GM18868 (cell line): ENCODE measurements around the gene GIPC3.
A peak's percentile ranks its signal among the peaks of the same experiment; 100 is the strongest.
"Not testable (repeated sequence)": the region's sequence is repeated elsewhere in the genome, so short reads cannot be mapped to it uniquely, and the experiment has no call there.

ENCODE experiments used
- ATAC-seq: cut with Tn5 transposase; IDR thresholded peaks from one replicate; pipeline ENCODE4 v1.9.1; 2021; ENCODE audit warnings: mild to moderate bottlenecking, moderate library complexity; ENCODE audit not compliant: unreplicated experiment

Gene GIPC3

DNA sequence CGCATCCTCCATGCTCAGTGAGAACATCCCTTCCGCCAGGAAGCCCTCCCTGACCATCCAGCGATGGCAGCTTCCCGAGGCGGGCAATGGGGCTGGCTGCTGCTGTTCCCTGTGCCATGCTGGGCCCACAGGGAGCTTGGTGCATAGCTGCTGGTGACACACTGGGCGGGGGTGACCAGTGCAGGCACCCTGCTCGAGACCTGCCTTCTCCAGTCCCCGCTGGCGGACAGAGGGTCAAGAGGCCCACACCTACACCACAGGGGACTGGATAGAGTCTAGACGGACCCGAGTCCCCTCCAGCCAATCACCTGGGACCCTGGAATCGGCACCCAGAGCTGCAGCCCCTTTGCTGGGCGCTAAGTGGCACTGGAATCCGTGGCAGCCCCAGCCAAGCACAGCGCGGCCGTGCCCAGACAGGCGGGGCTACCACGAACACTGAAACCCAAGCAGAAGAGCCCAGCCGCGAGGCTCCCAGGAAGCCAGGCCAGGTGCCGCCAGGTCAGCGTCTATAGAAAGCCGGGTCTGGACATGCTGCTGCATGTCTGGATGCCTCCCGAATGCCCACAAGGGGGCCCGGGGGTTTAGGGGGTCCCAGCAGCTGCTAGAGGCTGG lies 30.4 kb downstream of the GIPC3 start:
- ATAC-seq, result no peak

DNA sequence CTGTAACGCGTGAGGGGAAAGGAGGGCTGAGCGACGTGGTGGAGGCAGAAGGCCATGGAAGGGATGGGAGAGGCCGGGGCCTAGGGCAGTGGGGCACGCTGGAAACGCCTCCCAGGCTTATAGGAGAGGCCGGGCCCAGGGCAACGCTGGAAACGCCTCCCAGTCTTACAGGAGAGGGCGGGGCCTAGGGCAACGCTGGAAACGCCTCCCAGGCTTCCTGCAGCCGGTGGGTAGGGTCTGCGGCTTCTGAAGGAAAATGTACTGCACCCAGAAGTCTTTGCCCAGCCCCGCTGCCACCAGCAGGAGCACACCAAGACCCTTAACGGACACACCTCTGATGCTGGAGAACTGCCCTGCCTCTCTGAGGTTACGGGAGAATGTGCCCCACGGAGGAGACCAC lies 32.2 kb downstream of the GIPC3 start:
- ATAC-seq, result no peak

GRCh38 chr19:3618144-3618810 lies 33.0 kb downstream of the GIPC3 start:
- no peak for ATAC-seq

GRCh38 chr19:3618811-3619630 lies 33.7 kb downstream of the GIPC3 start:
- no peak for ATAC-seq

GRCh38 chr19:3619631-3620012 lies 34.3 kb downstream of the GIPC3 start:
- ATAC-seq, result no peak

DNA sequence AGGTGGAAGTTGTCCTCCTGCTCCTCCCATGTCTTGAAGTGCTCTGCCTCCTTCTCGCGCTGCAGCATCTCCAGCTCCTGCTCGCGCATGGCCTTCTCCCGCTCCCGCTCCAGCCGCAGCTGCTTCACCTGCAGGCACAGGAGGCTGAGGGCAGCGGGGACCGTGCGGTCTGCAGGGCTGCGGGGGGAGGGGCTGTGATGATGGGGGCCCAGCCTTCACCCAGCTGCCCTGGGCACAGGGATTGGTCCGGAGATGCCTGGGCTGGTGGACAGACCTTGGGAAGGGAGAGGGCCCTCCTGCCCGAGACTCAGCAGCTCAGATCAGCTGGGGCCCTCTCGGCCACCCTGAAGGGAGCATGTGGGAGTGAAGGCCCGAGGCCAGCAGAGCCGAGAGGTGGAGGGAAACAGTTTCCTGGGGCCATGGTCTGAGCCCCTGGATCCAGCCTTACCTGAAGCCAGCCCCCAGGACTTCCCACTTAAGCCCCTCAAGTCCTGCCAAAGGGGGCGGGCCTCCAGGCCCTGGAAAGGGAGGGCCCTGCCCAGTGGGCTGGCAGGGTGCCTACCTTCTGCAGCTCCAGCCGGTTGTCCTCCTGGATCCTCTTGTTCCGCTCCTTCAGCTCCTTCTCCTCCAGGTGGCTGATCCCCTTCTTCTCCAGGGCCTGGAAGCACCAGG lies 35.0 kb downstream of the GIPC3 start:
- no peak for ATAC-seq

- no peak for ATAC-seq
Measured at GRCh38 chr19:3620817-3621547, 35.7 kb downstream of the GIPC3 start.

- no peak for ATAC-seq
Measured at GRCh38 chr19:3621689-3622088, 36.4 kb downstream of the GIPC3 start.

GRCh38 chr19:3622224-3622623 lies 36.9 kb downstream of the GIPC3 start:
- ATAC-seq, result no peak

GRCh38 chr19:3623716-3624115 lies 38.4 kb downstream of the GIPC3 start:
- no peak for ATAC-seq

- ATAC-seq, result no peak
Measured at GRCh38 chr19:3625996-3626472, 40.8 kb downstream of the GIPC3 start.

DNA sequence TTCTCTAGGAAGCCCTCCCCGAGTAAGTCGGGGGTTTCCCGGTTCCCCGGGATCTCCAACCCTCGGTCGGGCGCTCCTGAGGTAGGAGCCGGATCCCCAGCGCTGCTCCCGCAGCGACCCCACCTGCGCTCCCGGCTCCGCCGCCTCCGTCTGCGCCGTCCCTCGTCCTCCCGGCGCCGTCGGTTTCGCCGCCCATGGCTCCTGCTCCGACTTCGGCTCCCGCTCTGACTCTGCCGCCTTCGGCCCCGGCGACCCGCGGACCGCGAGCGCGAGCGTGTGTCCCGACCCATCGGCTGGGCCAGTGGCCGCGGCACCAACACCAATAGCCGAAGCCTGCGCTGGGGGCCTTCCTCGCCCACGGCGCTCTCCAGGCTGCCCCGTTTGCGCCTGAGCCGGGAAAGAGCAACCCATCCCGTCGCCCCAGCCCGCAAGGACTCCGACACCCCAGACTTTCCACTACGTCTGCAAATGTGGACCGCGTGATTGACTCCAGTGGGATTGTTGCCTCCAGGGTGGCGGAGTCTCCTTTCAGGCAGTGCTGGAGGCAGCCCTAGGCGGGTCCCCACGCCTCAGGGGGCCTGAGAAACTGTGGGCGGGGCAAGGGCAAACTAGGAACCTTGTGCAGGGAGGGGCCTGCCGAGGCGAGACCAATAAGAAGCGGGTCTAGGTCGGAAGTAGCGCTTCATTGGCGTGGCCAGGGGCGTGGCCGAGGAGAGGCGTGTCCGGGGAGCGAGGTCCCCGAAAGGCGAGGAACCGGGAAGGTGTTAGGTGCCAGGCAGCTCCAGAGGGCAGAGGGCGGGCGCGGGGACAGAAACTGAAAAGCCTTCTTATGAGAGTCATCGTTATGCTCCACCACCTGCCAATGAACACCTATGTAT lies 41.4 kb downstream of the GIPC3 start, which contains the start of gene CACTIN:
Gene CACTIN (minus strand): TSS at position 318 of the 878 bp plus-strand sequence. CDS start 28 bp downstream, at position 290.
- ATAC-seq, result peak; percentile 92

- no peak for ATAC-seq
Measured at GRCh38 chr19:3627351-3627723, 42.1 kb downstream of the GIPC3 start.

DNA sequence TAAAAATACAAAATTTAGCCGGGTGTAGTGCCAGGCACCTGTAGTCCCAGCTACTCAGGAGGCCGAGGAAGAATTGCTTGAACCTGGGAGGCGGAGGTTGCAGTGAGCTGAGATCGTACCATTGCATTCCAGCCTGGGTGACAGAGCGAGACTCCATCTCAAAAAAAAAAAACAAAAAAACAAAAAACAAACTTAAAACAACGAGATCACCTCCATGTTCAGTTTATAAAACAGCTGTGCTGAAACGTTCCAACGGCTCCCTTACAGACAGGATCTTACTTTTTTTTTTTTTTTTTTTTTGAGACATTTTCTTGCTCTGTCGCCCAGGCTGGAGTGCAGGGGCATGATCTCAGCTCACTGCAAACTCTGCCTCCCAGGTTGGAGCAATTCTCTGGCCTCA lies 43.5 kb downstream of the GIPC3 start:
- ATAC-seq, result not testable (repeated sequence)

DNA sequence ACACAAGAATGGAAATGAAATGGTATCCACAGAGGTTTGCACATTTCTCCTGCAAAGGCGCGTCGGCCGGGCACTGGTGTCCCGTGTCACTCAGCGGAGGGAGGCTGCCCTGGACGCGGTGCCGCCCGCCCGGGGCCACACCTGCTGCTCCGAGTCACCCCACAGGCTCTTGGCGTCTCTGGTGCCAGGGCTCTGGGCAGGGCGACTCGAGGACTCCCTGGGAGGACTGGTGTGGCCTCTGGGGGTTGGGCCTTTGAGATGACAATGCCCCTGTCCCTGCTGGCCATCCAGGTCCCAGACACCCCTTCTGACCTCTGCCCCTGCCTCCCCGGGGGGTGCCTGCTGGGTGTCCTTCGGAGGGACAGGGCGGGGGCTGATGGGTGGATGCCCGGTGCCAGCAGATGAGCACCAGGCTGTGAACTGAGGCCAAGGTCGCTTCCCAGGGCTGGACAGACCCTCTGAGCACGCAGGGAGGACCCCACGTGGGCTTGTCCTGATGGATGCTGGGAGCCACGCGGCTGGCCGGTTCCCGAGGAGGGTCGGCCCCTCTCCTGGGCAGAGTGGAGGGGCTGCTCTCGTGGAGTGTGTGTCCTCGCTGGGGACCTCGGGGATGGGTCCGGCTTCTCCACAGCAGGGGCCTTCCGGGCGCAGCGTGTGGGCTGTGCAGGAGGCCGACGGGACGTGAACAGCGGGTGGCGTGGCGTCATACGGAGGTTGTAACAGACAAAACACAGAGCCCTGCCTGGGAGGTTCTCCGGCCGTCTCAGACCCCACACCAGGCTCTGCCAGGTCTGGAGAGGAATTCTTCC lies 46.0 kb downstream of the GIPC3 start:
- no peak for ATAC-seq

DNA sequence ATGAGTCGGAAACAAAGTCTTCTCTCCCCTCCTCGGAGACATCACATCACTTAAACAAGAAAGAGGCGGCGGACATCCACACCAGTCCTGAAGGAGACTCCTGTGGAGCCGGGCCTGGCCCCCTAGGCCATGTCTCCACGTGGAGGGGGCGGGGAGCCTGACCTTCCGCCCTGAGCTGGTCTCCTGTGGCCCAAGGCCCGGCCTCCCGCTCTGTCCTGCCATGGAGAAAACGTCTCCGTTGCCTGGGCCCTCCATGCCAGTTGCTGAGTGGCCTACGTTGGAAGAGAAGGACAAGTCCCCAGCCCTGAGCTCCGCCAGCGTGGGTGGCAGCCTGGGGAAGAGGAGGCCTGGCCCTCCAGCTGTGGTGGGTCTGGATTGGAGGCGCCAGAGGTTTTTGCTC lies 46.8 kb downstream of the GIPC3 start:
- no peak for ATAC-seq

DNA sequence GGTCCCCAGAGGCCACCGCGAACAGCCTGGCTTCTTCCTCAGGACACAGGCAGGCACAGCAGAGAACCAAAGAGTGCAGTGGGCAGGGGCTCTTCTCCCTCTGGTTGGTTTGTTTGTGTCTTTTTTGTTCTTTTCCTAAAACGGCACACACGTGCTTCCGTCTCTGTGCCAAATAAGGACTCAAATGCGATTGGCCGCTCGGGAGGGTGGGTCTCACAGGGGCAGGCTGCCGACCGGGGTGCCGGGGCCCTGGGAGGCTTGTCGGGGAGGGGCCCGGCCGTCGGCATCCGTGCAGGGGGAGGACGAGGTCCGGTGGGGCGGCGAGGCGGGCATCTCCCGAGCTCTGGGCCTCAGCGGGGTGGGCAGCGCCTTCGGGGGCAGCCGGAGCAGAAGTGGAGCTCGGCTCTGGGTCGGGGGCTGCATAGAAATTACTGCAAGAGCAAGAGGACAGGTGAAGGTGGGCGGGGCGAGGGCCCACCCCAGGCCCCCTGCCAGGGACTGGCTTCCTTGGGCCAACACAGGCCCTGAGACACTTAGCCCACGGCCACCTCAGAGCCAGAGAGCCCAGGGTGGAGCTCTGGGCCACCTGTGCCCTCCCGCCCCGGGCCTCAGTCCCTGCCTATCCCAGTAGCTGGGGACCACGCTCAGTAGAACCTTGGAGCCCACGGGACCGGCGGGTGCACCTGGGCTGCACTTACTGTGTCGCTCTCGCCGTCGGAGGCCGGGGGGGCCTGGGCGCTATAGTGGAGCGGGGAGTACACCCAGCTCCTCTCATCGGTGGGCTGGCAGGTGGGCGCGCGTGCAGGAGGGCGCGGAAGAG lies 47.7 kb downstream of the GIPC3 start:
- no peak for ATAC-seq

DNA sequence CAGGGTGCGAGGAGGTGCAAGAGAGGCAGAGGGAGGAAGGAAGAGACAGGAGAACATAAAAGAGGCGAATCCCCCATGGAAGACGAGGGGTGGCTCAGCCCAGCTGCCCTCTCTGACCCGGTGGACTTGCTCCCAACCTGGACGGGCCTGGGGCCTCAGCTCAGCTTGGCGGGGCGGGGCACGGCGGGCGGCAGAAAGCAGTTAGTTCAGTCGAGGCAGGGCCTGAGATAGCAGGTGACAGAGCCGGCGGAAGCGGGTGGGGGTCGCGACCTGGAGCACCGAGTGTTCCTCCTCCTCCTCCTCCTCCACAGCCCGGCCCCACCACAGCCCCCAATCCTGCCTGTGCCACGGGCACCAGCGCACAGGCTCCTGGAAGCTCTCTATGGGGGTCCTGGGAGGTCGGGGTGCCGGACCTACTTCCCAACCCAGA lies 48.3 kb downstream of the GIPC3 start:
- ATAC-seq, result no peak
